Measurements from ENCODE around the gene C16orf78.

Gene C16orf78

GRCh38 chr16:49373504-49373903 lies at the start of gene C16orf78:
Gene C16orf78, plus strand, starts transcription at chr16:49373804. Its CDS starts 136 bp downstream, at chr16:49373940.
- no peak for DNase-seq

DNA sequence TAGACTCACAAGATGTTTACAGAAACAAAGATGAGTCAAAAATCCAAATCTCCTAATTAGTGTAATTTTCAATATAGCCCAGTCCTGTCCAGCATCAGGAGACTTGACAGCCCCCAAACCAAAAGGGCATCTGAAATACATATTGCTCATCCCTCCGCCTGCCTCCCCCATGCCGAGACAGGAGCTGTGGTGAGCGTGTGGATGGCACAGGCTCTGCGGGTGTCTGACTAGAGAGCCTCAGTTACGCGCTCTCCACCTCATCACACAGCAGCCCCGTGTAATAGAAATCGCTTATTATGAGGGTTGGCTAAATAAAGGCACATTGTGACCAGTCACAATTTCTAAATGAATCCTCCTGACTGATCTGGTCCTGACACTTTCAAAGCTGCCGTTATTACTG lies 48.9 kb upstream of the C16orf78 start:
- no peak for DNase-seq

DNA sequence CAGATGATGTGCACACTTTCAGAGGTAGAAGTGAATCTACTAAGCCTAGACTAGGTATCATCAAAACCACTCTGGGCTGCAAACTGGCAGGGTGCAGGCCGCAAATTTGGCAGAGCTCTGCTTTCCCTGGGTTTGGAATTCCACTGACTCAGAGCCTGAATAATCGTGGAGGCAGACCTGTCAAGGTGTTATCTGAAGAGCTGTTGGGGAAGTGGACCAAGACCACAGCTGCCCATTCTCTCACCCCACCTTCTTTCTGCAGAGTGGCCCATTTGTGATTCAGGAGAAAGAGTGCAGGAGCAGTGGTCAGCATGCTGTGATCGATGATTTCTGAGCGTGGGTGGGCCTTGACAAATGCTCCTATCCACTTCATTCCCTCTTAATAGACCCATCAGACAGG lies 46.1 kb upstream of the C16orf78 start:
- no peak for DNase-seq

- DNase-seq = no peak
Observed at GRCh38 chr16:49328325-49328724, 45.3 kb upstream of the C16orf78 start.

DNA sequence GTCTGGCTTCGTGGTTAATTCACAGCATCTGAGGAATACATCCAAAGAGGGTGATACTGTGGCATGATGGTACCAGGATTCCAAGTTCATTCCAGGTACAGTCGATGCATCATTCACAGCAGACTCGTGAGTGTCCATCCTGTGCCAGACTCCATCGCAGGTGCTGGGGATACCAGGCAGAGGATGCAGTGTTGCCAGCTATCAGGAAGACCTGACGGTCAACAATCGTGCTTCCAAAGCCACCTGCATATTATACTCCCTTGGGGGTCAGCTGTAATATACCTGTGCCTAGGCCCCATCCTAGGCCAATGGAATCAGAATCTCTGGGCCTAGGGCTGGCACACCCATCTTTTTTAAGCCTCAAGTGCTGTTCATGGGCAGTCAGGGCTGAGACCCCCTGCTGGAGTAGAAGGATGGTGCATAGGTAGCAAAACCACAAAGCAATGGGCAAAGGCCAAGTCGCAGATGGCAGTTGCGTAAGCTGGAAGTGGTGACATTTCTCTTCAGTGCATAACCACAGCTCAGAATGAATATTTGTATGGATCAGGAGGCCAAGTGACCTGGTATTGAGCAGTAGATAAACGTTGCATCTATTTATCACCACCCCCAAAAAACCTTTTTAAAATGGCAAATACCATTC lies 42.9 kb upstream of the C16orf78 start:
- DNase-seq = no peak

- no peak for DNase-seq
Observed at GRCh38 chr16:49332589-49333258, 40.9 kb upstream of the C16orf78 start.

GRCh38 chr16:49333259-49333597 lies 40.4 kb upstream of the C16orf78 start:
- DNase-seq = no peak

DNA sequence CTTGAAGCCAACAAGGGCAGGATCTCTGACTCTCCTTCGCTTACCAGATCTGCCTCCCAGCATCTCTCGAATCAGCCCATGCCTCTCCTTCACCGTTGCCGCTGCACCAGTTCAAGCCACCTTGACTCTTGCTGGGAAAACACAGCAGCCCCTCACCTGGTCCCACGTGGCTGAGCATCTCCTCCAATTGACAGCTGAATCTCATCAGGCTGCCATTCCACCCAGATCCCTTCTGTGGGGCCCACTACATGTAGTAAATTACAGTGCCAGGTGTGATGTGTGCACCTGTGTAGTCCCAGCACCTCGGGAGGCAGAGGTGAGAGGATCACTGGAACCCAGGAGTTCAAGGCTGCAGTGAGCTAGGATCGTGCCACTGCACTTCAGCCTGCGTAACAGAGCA lies 37.8 kb upstream of the C16orf78 start:
- DNase-seq = no peak

DNA sequence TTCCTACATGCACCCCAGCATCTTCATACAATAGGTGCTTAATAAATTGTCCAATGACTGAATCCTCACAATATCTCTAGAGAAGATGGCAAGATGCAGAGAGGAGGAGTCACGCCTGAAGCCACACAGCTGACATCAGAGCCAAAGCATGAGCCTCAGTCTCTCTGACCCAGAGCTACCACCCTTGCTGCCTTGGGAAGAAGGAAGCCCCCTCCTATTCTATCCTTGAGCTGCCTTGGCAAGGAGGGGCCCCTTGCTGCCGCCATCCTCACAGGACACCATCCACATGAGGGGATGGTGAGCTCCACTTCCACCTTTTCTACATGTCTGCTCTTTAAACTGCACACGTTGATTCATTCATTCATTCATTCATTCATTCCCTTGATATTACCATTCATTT lies 37.0 kb upstream of the C16orf78 start:
- DNase-seq = no peak

GRCh38 chr16:49337814-49338350 lies 35.7 kb upstream of the C16orf78 start:
- no peak for DNase-seq

DNA sequence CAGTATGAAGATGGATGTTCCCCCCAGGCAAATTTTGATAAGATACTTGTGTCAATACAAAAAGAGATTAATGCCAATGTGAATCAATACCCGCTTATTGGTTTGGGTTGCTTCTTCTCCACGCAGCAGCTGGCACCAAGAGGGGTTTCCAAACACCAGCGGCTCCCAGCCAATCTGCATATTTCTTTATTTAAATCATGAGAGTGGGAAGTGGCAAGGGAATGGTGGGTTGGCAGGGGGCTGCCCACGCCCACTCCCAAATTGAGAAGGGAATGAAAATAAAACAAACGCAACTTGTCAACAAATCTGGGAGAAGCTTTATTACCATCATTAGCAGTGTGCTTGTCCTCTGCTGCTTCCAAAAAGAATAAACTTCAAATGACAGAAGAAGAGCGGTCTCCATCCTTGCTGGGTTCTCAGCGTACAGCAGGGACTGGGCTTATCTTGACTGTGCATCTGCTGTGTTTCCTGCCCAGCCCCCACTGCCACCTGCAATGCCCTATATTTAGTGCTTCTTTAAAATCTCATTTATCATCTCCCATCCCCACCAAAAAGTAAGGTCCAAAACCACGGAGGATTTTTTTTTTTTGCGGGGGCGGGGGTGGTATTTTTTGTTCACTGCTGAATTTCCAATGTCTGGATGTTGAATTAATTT lies 34.9 kb upstream of the C16orf78 start:
- DNase-seq = no peak

DNA sequence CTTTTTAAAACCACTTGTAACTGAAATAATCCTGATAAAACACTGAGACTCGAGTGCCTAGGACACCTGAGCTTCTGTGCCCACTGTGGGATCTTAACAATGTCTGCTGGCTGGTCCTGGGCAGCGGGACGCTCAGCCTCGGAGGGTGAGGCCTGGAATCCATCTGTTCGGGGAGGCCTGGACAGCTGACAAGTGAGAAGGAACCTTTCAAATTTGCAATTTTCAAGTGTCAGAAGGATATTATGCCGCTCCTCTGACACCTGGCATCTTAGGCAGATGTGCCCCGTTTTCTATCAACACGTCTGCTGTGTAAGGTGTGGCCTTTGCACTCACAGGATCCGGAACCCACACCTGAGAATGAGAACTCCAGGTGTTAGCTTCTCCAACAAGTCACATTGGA lies 33.1 kb upstream of the C16orf78 start:
- DNase-seq = no peak

- DNase-seq = no peak
Observed at GRCh38 chr16:49341706-49342105, 31.9 kb upstream of the C16orf78 start.

DNA sequence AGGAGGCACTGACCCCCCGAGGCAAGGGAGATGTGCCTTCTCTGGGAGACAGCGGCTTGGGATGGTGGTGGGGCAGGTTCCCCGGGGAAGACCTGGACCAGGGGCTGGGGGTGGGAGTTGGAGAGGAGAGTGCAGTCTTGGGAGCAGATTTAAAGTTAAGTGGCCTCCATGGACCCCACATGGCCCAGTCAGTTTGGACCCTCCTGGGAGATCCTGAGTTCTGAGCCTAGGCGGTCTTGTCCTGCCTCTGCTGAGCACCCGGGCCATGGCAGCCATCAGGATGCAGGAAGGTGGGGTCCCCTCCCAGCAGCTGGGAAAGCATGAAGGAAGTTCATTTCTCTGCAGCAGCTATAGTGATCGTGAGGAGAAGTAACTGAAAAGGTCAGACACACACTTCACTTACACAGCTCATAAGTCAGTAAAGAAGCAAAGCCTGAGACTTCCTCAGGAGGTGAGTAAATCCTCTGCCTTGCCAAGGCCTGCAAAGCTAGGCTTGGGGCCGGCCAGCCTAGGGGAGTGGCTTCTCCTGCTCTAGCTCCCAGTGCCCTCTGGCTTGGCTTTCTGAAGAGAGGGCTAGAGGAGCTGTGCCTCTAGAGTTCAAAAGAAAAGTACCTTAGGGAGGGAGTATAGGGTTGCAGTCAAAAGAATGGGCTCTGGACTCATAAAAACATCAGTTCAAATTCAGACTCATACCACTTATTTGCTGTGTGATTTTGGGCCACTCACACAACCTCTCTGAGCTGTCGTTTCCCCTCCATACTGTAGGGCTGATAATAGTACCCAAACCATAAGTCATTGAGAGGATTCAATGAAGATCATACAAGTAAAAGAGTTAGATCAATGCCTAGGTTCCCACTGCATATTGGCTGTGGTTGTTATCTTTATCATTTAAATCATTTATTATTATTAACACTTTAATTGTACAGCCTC lies 31.0 kb upstream of the C16orf78 start:
- DNase-seq = no peak

DNA sequence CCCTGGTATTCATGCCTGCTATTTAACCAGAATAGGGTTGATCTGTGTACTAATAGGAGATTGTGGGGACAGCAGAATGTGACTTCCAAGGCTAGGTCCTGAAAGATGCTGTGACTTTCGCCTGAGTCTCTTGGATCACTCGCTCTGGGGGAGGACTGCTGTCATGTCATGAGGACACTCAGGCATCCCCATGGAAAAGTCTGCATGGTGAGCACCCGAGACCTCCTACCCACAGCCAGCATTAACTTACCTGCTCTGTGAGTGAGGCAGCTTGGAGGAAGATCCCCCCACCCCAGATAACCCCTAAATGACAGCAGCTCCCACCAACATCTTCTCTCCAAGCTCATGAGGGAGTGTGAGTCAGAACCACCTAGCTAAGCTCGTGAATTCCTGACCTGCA lies 30.3 kb upstream of the C16orf78 start:
- no peak for DNase-seq

- DNase-seq = no peak
Observed at GRCh38 chr16:49344401-49344800, 29.2 kb upstream of the C16orf78 start.

DNA sequence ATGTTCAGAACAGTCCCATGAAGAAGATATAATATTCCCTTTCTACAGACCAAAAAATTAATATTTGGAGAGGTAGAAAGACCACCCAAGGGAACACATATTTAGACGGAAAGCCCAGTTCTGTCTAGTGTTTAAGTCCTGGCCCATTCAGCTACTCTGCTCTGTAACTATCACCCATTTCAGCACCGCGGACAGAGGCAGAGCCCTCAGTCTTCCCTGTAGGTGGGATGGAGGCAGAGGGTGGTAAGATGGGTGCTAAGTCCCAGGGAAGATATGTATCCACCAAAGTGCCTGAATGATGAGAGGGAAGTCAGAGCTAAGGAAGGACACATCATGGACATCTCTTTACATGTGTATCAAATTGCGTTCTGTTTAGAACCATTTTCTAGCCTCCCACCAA lies 27.8 kb upstream of the C16orf78 start:
- no peak for DNase-seq

- no peak for DNase-seq
Observed at GRCh38 chr16:49346459-49346858, 27.1 kb upstream of the C16orf78 start.

DNA sequence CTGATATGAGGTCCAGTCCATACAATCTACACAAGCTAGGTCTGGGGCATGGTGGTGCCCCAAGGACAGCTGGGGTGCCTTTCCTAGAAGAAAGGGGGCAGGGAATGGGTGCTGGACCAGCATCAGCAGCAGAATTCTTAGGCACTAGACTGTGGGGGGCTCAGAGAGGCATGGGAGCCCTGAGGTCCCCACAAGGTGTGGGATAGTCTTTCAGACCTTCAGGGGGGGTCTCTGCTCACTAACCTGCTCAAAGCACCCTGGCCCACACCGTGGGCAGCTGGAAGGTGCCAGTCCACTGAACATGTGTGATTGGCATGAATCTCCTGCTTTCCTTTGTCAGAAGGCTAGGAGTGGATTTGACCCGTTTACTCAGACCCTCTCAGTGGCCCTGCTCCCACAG lies 26.1 kb upstream of the C16orf78 start:
- DNase-seq = no peak

- no peak for DNase-seq
Observed at GRCh38 chr16:49348408-49349176, 25.0 kb upstream of the C16orf78 start.

- DNase-seq = no peak
Observed at GRCh38 chr16:49349446-49350168, 24.0 kb upstream of the C16orf78 start.
